ENCODE results near the gene SLC7A4. TPM values are rescaled to one million over a fixed set of nuclear protein-coding genes. Genes with fewer than 3 reads are reported as not detected.

Gene SLC7A4
- total RNA-seq, 1 experiment from 2014 or later, result not detected

- CTCF ChIA-PET, result no interaction called here
- no peak for TF ChIP-seq POLR2A (IDR thresholded peaks at IDR 0.05; ENCODE audit: borderline replicate concordance, extremely low read depth, insufficient read depth, insufficient read length)
- TF ChIP-seq ZNF274 (IDR thresholded peaks at IDR 0.05; ENCODE audit: low read depth, low read length), result no peak
- TF ChIP-seq POLR2AphosphoS5 (IDR thresholded peaks at IDR 0.05; ENCODE audit: low read depth, low read length), result no peak
- no peak for TF ChIP-seq YY1 (IDR thresholded peaks at IDR 0.05; ENCODE audit: extremely low read depth, insufficient replicate concordance, low read depth, low read length)
- no peak for TF ChIP-seq ATF3 (IDR thresholded peaks at IDR 0.05)
- no peak for TF ChIP-seq SP1 (IDR thresholded peaks at IDR 0.05; ENCODE audit: low read depth)
- no peak for TF ChIP-seq REST (IDR thresholded peaks at IDR 0.05; ENCODE audit: low read depth)
- no peak overlapping the region for H3K27ac ChIP-seq (ENCODE audit: low read depth, low read length)
- POLR2A ChIA-PET, result no interaction called here
- H3K36me3 ChIP-seq (ENCODE audit: control insufficient read depth in 1 of 2, insufficient read depth in 2 of 2, low read length in 2 of 2), result peaks cover 4 to 9% of the 10 kb centered on the region in 2 experiments; a peak in 1 of 4 replicates
- intact Hi-C loops (cut with micrococcal nuclease), result no loop called here
- H2AFZ ChIP-seq (ENCODE audit: low read depth, low read length, poor library complexity, severe bottlenecking), result no peak overlapping the region
- H3K27me3 ChIP-seq (ENCODE audit: insufficient read depth, low read length), result no peaks in the 10 kb centered on the region
- H3K9me3 ChIP-seq (ENCODE audit: control insufficient read depth in 1 of 2, insufficient read depth in 1 of 2, low read depth in 1 of 2, low read length in 2 of 2), result no peaks in the 10 kb centered on the region
- DNase-seq (ENCODE audit: low read depth, low spot score) (no peak), ATAC-seq (no peak)
- no peak overlapping the region for H3K9ac ChIP-seq (ENCODE audit: low read length)
- no TSS peak for BruUV-seq (replicated peaks)
- H3K9me2 ChIP-seq (ENCODE audit: insufficient read depth), result no peaks in the 10 kb centered on the region
- H3K4me2 ChIP-seq (ENCODE audit: low read length), result no peak overlapping the region
- H3K4me3 ChIP-seq (replicated peaks in 1 of 2; ENCODE audit: low read depth in 1 of 2, low read length in 2 of 2), result no peak overlapping the region
- peaks cover 24% of the 10 kb centered on the region for H3K79me2 ChIP-seq (ENCODE audit: insufficient read depth, low read length)
- H3K4me1 ChIP-seq (ENCODE audit: control insufficient read depth in 1 of 2, insufficient read depth in 2 of 2, low read length in 2 of 2), result peaks cover 6 to 17% of the 10 kb centered on the region in 2 experiments; a peak in 2 of 4 replicates
- RAD21 ChIA-PET (ENCODE audit: low non-redundant PET in 1 of 2, low total read pairs in 2 of 2, uncharacterized antibody in 2 of 2, unreplicated experiment in 2 of 2), result no interaction called here
- no peaks in the 10 kb centered on the region for H4K20me1 ChIP-seq (ENCODE audit: insufficient read depth)
Measured at GRCh38 chr22:20985720-20986119, 46.6 kb downstream of the SLC7A4 start.
